ENCODE measurements around the gene NEURL2.
"Not testable (repeated sequence)": the region's sequence is repeated elsewhere in the genome, so short reads cannot be mapped to it uniquely, and the experiment has no call there.

Gene NEURL2

GRCh38 chr20:45919542-45920399 is 28.8 kb upstream of the NEURL2 start:
- no peak for DNase-seq

DNA sequence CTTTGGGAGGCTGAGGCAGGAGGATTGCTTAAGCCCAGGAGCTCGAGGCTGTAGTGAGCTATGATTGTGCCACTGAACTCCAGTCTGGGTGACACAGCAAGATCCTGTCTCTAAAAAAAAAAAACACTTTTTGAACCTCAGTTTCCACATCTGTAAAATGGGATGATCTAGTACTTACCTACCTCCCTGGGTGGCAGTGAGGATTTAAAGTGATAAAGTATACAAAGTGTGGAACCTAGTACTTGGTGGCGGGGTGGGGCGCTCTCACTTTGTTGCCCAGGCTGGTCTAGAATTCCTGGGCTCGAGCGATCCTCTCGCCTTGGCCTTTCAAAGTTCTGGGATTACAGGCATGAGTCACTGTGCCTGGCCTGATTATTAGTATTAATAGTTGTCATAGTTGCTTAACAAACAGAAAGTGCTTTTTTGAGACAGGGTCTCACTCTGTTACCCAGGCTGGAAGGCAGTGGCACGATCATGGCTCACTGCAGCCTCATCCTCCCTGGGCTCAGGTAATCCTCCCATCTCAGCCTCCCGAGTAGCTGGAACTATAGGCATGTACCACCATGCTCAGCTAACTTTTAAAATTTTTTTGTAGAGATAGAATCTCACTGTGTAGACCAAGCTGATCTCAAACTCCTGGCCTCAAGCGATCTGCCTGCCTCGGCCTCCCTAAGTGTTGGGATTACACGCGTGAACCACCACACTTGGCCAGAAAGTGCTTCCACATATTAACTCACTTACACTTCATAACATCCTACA is 27.9 kb upstream of the NEURL2 start:
- no peak for DNase-seq

DNA sequence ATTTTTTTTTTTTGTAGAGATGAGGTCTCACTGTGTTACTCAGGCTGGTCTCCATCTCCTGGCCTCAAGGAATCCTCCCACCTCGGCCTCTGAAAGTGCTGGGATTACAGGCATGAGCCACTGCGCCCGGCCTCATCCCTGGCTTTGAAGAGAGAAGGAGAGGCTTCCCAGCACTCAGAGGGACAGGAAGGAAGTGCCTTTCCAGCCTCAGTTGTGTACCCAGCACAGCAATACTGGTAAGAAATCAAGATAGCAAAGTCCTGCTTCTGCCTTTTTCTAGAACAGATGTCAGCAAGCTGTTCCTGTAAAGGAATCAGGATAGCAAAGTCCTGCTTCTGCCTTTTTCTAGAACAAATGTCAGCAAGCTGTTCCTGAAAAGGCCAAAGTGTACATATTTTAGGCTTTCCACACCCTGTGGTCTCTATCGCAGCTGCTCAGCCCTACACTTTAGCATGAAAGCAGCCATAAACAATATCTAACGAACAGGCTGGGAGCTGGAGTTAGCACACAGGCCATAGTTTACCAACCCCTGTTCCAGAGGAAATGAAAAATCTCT is 27.3 kb upstream of the NEURL2 start:
- no peak for DNase-seq

DNA sequence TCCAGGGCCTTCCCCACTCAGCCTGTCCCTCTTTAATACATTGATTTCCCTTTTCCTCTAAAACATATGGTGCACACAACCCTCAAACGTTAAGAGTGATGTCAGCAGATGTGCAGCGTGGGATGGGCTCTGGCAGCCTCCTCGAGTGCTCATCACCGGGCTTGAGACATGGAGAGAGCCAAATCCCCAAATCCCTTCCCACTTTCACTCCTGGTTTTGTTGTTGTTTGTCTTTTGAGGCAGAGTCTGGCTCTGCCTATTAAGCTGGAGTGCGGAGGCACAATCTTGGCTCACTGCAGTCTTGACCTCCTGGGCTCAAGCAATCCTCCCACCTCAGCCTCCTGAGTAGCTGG is 26.8 kb upstream of the NEURL2 start:
- no peak for DNase-seq

- DNase-seq, result no peak
These were observed 22.1 kb upstream of the NEURL2 start for GRCh38 chr20:45913116-45913515.

DNA sequence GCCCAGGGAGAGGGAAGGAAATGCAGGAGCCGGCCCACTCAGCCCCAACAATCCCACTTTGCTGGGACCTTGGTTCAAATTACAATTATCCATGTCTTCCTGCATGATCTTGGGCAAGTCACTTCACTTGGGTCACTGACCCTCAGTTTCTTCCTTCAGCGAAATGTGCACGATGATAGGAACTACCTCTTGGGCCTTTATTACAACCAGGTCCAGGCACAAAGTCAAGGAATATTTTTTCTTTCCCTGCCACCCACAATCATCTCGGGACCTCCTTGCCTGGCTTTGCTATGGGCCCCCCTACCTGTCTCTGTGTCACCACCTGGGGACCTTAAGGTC is 21.3 kb upstream of the NEURL2 start:
- DNase-seq, result no peak

DNA sequence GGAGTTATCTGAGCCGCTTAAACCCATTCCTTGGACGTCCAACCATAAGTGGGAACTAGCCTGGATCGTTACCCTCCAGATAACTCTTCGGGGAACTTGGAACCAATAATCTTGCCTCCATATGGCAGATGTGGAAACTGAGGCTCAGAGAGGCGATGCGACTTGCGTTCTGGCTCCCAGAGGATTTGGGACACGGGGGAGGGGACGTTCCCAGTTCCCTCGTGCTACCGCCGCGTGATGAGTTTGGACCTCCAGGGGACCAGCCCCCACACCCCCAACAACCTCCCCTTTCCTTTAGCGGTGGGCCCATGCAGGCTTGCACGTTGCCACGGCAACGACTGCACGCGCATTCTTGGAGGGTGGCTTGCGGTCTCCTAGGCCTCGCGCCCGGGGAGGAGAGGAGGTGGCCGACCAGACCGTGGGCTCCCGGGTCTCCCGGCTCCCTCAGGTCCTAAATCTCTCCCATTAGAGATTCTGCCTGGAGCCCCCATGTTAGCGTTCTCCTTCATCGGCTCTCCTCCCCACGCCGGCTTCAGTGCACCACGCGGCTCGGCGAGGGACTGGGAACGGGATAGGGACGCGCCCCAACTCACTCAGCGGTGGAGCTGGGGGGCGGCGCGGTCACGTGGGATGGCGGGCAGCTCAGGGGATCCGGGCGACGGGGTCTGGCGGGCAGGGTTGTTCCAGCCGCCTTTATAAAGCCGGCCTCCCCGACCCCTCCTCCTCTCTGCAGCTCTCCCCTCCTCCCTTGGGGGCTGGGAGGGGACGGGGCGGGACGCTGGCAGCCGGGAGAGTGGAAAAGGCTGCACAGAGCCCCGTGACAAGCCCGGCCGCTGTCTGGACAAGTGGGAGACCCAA is 20.7 kb upstream of the NEURL2 start, which contains the start of gene PLTP:
PLTP (minus strand) TSS at position 670 of the 858 bp plus-strand sequence. CDS start 703 bp downstream, outside the sequence.
- DNase-seq, result no peak

GRCh38 chr20:45910670-45911485 is 19.9 kb upstream of the NEURL2 start:
- DNase-seq, result no peak

GRCh38 chr20:45909817-45910669 is 19.0 kb upstream of the NEURL2 start:
- no peak for DNase-seq

GRCh38 chr20:45909336-45909808 is 18.4 kb upstream of the NEURL2 start:
- DNase-seq, result no peak

- DNase-seq, result no peak
These were observed 17.1 kb upstream of the NEURL2 start for GRCh38 chr20:45908084-45908483.

DNA sequence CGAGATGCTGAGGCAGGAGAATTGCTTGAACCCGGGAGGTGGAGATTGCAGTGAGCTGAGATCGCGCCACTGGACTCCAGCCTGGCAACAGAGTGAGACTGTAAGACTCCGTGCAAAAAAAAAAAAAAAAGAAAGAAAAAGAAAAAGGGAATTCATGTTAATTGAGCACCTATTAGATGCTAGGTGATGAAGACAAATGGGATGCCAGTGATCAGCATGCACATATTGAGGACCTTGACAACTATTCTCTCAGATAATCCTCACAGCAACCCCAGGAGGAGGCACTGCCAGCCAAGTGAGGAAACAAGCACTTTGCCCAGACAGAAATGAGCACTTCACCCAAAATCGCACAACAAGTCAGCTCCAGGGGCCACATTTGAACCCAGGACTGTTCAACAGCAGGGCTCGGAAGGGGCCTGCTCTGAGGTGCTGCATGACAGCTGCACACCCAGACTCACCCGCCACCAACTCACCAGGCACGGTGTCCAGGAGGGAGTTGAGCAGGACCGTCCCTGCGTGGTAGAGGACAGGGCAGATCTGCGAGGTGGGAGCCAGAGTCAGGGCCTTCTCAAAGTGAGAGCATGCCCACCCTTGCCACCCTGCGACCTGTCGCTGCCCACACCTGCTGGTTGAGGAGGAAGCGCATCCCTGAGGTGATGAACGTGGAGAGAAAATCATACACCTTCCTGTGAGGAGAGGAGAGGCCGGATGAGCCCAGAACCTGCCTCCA is 16.4 kb upstream of the NEURL2 start:
- no peak for DNase-seq

DNA sequence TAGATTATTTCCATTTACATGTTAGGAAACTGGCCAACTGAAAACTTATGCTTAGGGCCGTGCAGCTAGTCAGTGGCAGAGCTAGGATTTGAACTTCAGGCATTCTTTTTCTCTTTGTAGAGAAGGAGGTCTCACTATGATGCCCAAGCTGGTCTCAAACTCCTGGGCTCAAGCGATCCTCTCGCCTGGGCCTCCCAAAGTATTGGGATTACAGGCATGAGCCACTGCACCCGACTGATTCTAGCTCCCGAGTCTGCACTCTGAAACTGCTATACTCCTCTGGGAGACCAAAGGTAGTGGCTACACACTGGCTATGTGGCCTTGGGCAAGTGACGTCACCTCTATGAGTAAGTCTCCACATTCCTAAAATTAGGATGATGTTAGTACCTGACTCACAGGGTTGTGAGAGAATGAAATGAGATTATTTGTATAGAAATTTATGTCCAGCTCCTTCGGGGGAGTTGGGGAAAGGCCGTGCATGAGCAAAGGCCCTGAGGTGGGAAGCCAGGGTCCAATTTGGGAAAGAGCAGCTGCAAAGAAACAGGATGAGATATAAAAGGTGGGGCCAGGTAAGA is 14.6 kb upstream of the NEURL2 start:
- DNase-seq, result no peak

DNA sequence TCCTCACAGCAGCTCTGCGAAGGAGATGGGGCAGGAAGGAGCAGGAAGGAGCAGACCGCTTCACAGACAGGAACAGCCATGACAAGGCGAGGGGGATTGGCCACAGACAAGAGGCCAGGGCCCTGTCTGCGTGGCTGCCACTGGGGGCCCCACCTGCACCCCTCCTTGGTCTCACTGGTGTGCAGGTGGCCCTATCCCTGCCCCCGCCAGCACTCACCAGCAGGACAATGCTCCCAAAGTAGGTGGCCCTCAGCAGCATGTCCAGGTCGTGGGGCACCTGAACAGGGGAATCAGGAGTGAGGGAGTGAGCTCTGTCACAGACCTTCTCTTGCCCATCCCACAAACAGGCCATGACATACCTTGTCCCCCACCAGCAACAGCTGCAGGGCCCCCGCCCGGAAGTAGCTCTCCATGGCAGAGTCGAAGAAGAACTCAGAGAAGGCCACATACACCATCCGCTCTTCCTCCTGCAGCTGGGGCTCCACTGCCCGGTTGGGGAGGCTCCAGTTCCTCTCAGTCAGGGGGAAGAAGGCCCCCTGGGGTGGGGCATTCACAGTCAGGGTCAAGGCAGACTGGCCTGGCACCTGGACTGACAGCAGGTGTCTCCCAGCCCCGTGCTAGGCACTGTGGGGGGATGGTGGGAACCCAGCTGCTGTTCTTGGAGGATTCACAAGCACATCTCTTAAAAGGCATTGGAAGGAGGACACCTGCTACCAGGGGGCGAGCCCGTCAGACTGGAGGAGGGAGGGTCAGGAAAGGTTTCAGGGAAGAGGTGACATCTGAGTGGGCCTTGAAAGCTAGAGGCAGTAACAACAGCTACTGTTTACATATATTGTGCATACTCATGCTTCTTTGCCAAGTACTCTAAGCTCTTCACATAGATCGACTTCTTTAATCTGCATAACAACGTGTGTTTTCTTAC is 13.8 kb upstream of the NEURL2 start:
- no peak for DNase-seq

DNA sequence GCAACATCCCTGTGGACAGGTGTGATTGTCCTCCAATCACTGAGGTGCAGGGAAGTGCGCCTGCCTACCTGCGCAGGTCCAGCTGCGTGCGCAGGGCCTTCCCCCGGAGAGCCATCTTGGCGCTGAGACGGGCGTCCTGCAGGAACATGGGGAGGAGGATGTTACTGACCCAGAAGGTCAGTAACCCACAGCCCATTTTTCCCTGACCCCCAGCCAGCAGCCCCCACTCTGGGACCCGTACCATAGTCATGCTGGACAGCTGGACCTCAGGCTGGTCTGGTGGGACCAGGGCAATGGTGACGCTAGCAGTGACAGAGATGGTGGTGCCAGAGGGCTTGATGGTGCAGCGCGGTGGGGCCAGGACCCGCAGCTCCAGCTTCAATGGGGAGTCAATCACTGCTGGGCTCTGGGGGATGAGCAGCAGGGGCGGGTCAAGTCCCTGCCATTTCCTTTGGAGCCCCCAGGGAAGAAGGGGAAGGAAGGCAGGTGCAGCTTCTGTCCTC is 11.2 kb upstream of the NEURL2 start:
- no peak for DNase-seq

DNA sequence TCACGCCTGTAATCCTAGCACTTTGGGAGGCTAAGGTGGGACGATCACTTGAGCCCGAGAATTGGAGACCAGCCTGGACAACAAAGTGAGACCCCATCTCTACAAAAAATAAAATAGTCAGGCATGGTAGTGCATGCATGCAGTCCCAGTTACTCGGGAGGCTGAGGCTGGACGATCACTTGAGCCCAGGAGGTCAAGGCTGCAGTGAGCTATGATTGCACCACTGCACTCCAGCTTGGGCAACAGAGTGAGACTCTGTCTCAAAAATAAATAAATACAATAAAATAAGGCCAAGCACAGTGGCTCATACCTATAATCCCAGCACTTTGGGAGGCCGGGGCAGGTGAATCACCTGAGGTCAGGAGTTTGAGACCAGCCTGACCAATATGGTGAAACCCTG is 10.3 kb upstream of the NEURL2 start:
- not testable (repeated sequence) for DNase-seq

- DNase-seq, result no peak
These were observed 8.2 kb upstream of the NEURL2 start for GRCh38 chr20:45899046-45899835.

DNA sequence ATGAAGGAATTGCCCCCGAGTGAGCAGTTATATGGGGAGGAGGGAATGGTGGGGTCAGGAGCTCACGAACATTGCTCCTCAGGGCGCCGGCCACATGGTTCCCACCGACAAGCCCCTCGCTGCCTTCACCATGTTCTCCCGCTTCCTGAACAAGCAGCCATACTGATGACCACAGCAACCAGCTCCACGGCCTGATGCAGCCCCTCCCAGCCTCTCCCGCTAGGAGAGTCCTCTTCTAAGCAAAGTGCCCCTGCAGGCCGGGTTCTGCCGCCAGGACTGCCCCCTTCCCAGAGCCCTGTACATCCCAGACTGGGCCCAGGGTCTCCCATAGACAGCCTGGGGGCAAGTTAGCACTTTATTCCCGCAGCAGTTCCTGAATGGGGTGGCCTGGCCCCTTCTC is 7.3 kb upstream of the NEURL2 start:
- no peak for DNase-seq

Measured in NCI-H748 treated with DMSO at 0.1 percent for 48 hours (cell line).